ENCODE data around the gene TRH.
A peak's percentile ranks its signal among the peaks of the same experiment; 100 is the strongest.
"Not testable (repeated sequence)": the region's sequence is repeated elsewhere in the genome, so short reads cannot be mapped to it uniquely, and the experiment has no call there.

Gene TRH

DNA sequence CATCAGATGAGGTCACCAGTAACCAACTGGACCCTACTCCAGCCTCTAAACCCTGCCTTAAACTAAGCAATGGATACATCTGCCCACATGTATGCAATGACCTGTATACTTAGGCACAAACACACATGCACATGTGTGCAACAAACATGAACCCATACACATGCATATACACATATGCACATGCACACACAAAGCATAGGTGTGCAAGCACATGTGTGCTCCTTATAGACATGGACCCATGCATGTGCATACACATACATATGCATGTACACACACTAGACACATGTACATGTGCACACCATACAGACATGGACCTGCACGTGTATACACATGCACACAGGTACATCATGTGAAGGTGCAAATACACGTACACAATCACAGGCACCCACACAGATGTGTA is 8.6 kb upstream of the TRH start:
- DNase-seq (ENCODE audit: low spot score), result no peak

DNA sequence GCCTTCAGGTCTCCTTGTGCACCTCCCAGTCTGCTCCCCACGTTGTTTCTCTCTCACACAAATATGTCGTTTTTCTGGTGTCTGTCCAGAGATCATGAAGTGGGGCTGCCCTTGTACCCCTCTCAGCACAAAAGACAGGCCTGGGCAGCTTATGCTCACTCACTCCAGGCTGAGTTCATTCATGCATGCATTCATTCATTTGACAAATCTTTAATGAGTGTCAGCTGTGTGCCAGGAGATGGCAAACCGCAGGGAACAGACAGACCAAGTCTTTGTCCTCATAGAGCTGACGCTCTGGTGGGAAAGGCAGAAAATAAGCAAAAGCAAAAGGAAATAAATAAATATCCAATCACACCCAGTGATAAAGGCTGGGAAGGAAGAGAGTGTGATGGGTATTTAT is 7.6 kb upstream of the TRH start:
- peak; percentile 4 for DNase-seq (ENCODE audit: low spot score)

GRCh38 chr3:129967761-129968160 is 6.8 kb upstream of the TRH start:
- DNase-seq (ENCODE audit: low spot score), result no peak

DNA sequence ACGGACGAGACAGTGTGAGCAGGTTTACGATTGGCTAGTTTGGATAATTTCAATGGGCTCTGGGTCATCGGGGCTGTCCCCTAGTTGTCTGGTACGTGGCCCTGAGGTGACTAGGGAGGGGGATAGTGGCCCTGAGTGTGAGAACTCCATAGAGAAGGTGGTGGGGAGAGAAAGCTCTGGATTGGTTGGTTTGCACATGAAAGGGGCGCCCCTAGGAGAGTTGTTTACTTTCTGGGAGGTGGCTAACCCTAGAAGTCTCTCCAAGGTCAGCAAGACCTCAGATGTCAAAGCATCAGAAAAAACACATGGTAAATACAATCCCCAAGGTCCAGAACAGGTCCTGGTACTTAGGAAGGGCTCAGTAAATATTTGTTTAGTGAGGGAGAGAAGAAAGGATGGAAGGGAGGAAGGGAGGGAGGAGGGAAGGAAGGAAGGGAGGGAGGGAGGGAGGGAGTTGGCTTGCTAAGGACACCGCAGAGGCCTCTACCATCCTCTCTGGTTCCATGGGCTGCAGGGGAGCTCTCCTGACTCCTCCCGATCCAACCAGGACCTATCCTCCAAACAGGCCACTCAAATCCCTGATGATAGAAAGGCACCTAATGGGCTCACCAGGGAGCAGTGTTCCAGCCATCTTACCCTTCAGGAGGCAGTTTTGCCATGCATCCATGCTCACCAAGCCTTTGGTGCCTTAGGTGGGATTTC is 3.0 kb upstream of the TRH start:
- DNase-seq (ENCODE audit: low spot score), result no peak

DNA sequence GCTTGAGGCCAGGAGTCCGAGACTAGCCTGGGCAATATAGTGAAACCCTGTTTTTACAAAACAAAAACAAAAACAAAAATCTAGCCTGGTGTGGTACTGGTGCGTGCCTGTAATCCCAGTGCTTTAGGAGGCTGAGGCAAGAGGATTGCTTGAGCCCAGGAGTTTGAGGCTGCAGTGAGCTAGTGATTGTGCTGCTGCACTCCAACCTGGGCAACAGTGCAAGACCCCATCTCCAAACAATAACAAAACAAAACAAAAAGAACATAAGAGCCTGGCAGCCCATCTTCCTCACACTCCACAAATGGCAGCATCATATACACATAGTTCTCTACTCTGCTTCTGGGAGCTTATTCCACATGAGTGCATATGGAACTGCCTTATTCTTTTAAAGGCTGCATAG is 2.2 kb upstream of the TRH start:
- DNase-seq (ENCODE audit: low spot score), result no peak

DNA sequence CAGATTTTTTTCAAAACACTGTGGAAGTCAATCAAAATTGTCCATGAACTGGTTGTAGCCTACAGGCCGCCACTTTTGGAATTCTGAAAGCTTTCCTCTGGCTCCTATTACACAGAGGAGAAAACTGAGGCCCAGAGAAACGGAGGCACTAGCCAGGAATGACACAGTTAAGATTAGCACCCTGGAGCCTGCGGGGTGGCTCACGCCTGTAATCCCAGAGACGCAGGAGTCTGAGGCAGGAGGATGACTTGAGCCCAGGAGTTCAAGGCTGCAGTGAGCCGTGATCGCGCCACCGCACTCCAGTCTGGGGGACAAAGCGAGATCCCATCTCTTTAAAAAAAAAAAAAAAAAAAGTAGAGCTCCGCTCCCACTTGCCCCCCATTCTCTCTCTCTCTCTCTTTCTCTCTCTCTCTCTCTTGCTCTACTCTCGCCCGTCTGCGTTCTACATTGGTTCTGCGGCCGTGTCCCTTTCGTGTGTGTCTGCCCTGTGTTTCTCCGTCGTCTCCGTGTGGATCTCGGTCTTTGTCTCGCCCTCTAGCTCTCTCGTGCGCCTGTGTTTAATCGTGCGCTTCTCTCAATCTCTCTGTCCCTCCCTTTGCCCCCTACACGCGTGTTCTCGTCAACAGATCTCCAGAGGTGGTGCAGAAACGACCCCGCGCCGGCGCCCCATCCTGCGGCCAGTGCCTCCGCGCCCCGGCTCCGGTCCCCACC is 512 bp upstream of the TRH start:
- no peak for DNase-seq (ENCODE audit: low spot score)

GRCh38 chr3:129974833-129975704 is 549 bp downstream of the TRH start:
- no peak for DNase-seq (ENCODE audit: low spot score)

DNA sequence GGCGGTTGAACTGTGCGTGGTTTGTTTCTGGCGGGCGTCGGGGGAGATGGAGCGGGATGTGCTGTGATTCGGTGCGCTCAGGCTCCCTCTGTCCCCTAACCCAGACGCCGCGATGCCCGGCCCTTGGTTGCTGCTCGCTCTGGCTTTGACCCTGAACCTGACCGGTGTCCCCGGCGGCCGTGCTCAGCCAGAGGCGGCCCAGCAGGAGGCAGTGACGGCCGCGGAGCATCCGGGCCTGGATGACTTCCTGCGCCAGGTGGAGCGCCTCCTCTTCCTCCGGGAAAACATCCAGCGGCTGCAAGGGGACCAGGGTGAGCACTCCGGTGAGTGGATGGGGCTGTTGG is 1.2 kb downstream of the TRH start:
- no peak for DNase-seq (ENCODE audit: low spot score)

DNA sequence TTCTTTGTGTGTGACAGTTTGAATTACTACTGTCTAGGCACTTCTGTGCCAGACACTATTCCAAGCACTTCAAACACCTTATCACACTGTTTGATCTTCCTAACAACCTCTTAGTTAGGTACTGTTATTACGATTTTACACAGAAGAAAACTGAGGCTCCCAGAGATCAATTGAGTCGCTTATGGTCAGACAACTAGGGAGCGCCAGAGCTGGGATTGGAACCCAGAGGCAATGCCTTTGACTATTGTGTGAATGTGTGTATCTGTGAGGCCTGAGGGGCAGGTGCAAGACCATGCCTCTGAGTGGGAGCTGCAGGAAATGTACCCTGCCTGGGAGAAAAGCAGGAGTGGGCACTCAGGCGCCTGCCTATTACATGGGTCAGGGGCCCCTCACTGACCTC is 1.8 kb downstream of the TRH start:
- DNase-seq (ENCODE audit: low spot score), result no peak

DNA sequence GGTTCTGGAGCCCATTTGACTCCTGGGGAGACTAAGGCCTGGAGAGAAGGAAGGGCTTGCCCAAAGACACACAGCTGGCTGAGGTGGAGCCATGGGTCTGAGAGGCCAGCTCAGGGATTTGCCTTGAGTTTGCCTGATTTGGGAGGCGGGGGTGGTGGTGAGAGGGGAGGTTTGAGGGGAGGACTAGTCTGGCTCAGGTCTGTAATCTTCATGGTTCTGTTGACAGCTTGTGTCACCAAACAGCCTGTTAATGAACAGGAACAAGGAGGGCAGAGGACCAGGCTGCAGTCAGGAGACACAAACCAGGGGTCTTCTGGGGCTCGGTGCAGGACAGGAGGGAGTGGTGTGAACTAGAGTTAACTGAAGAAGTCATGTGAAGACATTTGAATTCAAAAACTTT is 3.6 kb downstream of the TRH start:
- DNase-seq (ENCODE audit: low spot score), result no peak

GRCh38 chr3:129979905-129980304 is 5.4 kb downstream of the TRH start:
- DNase-seq (ENCODE audit: low spot score), result no peak

DNA sequence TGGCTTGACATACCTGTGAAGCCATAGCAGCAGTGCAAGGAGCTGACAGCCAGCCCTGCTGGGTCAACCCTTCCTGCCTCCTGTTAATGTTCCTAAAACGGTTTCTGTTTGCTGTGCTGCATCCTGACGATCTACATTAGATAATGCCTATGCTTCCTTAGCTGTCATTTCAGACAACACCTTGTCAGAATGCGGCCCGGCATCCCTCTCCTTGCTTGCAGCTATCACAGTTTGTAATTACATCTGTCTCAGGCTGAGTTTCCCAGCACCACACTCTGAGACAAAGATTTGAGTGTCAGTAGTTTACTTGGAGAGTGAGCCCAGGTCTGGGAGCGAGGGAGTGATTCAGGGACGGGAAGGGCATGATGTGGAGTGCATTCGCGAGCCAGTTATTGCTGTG is 9.0 kb downstream of the TRH start:
- DNase-seq (ENCODE audit: low spot score), result no peak

GRCh38 chr3:129984125-129984524 is 9.6 kb downstream of the TRH start:
- DNase-seq (ENCODE audit: low spot score), result no peak

DNA sequence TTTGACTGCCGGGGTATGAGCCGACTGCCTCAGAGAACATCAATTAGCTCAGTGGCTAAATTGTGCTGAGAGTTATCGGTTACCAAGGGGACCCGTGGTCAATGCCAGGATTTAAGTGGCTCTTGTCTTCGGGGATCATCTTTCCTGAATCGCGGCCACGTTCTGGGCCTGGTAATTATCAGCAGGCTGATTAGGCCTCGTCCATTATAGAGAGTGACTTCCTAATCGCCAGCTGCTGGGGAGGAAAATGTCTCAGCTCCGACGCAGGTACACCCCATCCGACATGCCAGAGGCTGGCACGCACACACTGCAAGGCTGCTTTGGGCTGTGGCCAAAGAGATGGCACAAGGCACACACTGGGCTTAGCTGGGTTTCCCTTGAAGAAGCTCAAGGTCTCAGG is 10.6 kb downstream of the TRH start:
- no peak for DNase-seq (ENCODE audit: low spot score)

GRCh38 chr3:129988429-129988828 is 13.9 kb downstream of the TRH start:
- no peak for DNase-seq (ENCODE audit: low spot score)

DNA sequence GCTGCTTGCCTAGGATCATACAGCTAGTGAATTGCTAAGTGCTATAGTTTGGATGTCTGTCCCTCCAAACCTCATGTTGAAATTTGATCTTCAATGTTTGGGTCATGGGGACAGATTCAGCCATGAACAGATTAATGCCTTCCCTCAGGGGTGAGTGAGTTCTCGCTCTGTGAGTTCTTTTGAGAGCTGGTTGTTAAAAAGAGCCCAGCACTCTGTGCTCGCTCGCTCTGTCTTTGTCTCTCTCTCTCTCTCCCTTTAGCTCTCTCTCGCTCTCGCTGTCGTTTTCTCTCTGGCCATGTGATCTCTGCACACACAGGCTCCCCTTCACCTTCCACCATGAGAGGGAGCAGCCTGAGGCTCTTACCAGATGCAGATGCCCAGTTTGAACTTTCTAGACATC is 14.9 kb downstream of the TRH start:
- no peak for DNase-seq (ENCODE audit: low spot score)

GRCh38 chr3:129992781-129993180 is 18.3 kb downstream of the TRH start:
- DNase-seq (ENCODE audit: low spot score), result no peak

DNA sequence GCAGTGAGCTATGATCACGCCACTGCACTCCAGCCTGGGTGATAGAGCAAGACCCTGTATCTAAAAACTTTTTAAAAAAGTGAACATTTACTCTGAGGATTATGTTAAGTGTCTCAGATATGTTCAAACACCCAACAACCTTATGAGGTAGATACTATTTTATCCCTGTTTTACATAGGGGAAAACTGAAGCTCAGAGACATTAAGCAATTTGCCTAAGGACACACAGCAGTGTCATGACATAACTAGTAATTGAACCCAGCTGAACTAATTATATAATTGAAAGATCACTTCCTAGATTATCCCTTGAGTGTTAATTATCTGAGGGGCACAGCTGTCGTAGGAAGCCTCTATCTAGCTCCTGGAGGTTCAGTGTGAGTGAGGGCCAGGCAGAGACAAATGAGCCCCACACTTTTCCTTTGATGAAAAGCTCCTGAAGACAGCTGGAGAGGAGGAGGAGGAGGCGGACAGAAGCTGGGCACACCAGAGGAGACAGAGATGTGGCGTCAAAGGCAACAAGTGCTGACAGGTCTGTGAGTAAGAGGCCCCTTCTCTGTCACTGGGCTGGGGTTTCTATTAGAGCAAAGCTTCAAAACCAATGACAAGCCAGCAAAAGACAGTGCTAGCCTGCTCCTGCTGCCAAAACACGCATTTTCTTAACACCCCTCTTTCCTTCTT is 20.5 kb downstream of the TRH start:
- no peak for DNase-seq (ENCODE audit: low spot score)

DNA sequence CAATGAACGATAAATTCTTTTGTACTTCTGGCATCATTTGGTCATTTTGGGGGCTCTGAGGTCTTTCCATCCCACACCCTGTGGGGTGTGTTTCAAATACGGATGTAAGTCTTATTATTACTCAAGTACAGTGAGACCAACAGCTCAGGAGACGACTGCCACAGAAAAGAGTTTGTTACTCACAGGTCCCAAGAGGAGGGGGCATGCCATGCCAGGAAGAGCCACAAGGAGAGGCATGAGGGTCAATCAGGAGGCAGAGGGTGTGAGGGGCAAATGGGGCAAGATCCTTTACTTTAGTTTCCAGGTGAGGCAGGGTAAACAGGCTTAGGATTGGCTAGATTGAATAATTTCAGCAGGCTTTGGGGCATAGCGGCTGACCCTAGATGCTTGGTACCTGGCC is 21.6 kb downstream of the TRH start:
- DNase-seq (ENCODE audit: low spot score), result no peak

DNA sequence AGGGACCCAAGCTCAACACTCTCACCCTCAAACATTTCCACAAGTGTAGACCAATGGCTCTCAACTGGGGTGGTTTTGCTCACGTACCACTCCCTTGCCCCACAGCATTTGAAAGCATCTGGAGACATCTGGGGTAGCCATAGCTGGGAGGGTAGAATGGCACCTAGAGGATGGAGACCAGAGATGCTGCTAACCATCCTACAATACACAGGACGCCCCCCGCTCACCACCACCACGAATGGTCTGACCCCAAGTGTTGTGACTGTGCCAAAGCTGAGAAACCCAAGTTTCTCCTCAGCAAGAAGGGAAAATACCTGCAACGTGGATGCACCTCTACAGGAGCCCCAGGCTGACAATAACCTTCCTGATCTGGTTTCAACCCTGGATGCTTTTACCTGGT is 24.7 kb downstream of the TRH start:
- DNase-seq (ENCODE audit: low spot score), result not testable (repeated sequence)

DNA sequence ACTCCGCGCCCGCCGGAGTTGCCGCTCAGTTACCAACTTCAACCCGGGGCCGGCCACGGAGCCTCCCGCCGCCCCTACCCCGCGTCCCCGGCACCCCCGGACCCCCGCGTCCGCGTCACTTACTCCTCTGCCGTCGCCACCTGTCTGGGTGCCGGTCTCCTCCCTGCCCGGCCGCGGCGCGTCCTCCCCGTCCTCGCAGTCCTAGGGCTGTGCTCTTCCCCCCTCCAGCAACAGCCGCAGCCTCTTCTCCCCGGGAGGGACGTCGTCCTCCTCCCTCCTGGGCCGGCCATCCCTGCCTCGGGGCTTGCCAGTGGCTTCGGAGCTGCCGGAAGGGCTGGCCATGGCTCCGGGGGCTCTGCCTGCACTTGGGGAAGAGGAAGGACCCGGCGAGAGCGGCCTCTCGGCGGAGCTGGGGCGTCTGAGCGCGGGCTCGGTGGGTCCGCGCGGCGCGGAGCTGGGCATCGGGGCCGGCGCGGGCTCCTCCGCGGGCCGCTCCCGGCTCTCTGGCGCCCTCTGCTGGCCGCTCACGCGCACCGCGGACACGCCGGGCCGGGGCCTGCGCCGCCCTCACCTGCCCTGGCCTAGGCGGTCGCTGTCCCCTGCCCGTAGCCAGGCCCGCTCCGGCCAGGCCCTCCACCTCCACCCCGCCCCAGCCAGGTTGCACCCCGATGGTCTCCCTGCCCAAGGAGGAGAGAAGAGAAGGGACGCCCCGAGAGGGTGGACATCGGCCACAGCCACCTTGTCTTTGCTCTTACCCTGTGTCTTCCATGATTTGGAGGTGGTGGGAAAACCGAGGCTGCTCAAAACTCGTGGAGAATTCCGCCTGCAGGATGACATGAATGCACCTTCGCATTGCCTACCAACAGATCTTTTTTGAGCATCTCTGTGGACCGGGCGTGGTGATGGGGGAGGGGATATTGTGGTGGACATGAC is 28.4 kb downstream of the TRH start:
- peak; percentile 52 for DNase-seq (ENCODE audit: low spot score)

Measured in kidney tubule cell (primary cell).